Measurements from ENCODE around the gene AP1S1. TPM values are rescaled to one million over a fixed set of nuclear protein-coding genes. Genes with fewer than 3 reads are reported as not detected.

Gene AP1S1
- total RNA-seq, 4 donors from 2014 or later = 5.5 to 24.4 (median 15.6) TPM

DNA sequence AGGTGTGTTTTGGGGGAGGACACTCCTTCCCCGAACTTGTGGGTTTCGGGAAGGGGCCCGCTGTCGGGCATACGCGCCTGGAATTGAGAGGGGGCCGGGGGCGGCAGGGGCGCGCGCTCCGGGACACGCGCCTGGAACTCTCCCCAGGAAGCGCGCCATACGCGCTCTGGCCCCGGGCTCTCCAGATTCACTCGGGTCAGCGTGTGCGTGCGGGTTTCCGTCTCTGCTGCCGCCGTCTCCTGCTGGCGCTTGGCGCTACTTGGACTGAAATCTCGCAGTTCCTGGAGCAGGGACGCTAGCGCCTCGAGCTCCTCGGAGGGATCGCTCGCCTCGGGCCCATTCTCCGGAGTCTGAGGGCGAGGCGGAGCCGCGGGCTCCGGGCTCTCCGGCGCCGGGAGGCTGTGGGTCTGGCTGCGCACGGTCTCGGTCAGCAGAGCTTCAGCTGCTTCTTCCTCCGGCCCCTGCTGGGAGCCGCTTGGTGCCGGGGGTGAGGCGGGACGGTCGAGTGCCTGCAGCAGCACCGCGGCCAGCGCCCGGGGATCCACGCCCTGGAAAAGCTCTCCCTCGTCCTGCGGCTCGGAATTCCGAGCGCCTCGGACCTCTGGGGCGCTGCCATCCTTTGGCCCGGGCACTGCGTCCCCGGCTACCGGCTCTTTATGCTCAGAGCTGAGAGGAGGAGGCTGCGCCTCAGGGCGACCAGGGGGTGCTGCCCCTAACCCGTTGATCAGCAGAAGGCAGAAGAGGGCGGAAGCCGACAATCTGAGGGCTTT is 10.0 kb downstream of the AP1S1 start:
- in situ Hi-C loops (cut with MboI; ENCODE audit: low sequenced_read_pairs in 4 of 4) = no loop called here
- DNase-seq (no peak), ATAC-seq (no peak)
- H3K9me3 ChIP-seq = no peaks in the 10 kb centered on the region
- peaks cover 67 to 79% (median 70%) of the 10 kb centered on the region in 3 donors for H3K27me3 ChIP-seq
- peaks cover 0 to 2% of the 10 kb centered on the region in 2 donors for H3K36me3 ChIP-seq
- H3K27ac ChIP-seq = no peak overlapping the region
- intact Hi-C loops (cut with DNase I; ENCODE audit: low total_unique reads) = no loop called here
- TF ChIP-seq, protein P1, sequence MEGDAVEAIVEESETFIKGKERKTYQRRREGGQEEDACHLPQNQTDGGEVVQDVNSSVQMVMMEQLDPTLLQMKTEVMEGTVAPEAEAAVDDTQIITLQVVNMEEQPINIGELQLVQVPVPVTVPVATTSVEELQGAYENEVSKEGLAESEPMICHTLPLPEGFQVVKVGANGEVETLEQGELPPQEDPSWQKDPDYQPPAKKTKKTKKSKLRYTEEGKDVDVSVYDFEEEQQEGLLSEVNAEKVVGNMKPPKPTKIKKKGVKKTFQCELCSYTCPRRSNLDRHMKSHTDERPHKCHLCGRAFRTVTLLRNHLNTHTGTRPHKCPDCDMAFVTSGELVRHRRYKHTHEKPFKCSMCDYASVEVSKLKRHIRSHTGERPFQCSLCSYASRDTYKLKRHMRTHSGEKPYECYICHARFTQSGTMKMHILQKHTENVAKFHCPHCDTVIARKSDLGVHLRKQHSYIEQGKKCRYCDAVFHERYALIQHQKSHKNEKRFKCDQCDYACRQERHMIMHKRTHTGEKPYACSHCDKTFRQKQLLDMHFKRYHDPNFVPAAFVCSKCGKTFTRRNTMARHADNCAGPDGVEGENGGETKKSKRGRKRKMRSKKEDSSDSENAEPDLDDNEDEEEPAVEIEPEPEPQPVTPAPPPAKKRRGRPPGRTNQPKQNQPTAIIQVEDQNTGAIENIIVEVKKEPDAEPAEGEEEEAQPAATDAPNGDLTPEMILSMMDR (IDR thresholded peaks at IDR 0.05 in 4 of 5, conservative IDR thresholded peaks at IDR 0.05 in 1 of 5) = no peak
- TF ChIP-seq POLR2A (IDR thresholded peaks at IDR 0.05) = no peak
- H3K4me1 ChIP-seq = peaks cover 12 to 18% of the 10 kb centered on the region in 2 donors
- H3K4me3 ChIP-seq = peak overlapping the region in 3 of 4 donors; percentile 34 to 40 (median 34)

DNA sequence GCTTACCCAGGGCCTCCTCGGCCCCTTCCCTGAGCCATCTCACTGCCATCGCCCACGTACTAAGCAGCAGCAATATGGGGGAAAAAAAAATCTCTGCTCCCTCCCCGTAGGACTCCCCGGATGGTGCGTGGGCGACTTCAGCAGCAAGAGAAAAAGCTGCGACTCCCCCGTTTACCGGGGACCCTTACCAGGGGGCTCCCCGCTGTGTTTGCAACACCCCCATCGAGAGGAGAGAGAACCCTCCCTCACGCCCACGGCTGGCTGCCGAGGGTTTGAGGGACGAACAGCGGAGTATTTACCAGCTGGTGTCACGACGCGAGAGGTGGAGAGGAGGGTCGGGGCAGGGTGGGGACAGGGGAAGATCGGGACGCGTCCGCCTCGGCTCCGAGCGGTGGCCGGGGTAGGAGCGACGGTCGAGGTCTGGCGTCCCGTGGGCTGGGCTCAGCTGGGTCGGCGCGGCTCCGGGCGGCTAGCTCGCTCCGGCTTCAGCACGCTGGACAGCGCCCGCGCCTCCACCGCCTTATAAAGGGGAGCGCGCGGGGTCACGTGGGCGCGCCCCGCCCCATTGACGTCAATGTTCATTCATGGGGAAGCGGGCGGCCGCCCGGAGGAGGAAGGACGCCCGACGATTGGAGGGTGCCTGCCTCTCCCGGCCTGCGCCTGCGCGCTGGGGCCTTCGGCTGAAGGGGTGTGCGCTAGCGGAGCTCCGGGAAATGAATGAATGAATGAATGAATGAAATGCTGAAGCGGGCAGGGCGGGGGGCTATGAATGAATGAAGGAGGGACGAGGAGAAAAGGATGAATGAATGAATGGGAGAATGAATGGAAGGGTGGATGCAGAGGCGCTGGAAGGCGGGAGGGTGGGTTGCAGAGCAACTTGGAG is 11.0 kb downstream of the AP1S1 start, which contains the start of gene VGF:
Gene VGF (minus strand): TSS at position 495 of the 883 bp plus-strand sequence. CDS start 726 bp downstream, outside the sequence.
- in situ Hi-C loops (cut with MboI; ENCODE audit: low sequenced_read_pairs in 4 of 4) = no loop called here
- no peaks in the 10 kb centered on the region for H3K36me3 ChIP-seq
- H3K27ac ChIP-seq = no peak within 1 kb of the TSS
- H3K4me3 ChIP-seq = peak within 1 kb of the TSS in 2 of 4 donors; percentile 4 to 36
- DNase-seq (peak; percentile 49 to 76), ATAC-seq (peak; percentile 72 to 77)
- intact Hi-C loops (cut with DNase I; ENCODE audit: low total_unique reads) = loop anchor here (1.0 kb wide), 1 partner anchor 11 kb away; the partner anchor contains the start of gene AP1S1
- peaks cover 18 to 27% of the 10 kb centered on the region in 2 donors for H3K4me1 ChIP-seq
- peaks cover 77 to 90% (median 81%) of the 10 kb centered on the region in 3 donors for H3K27me3 ChIP-seq
- TF ChIP-seq POLR2A (IDR thresholded peaks at IDR 0.05) = no peak
- TF ChIP-seq, protein P1 (IDR thresholded peaks at IDR 0.05 in 4 of 5, conservative IDR thresholded peaks at IDR 0.05 in 1 of 5) = no peak
- no peaks in the 10 kb centered on the region for H3K9me3 ChIP-seq

DNA sequence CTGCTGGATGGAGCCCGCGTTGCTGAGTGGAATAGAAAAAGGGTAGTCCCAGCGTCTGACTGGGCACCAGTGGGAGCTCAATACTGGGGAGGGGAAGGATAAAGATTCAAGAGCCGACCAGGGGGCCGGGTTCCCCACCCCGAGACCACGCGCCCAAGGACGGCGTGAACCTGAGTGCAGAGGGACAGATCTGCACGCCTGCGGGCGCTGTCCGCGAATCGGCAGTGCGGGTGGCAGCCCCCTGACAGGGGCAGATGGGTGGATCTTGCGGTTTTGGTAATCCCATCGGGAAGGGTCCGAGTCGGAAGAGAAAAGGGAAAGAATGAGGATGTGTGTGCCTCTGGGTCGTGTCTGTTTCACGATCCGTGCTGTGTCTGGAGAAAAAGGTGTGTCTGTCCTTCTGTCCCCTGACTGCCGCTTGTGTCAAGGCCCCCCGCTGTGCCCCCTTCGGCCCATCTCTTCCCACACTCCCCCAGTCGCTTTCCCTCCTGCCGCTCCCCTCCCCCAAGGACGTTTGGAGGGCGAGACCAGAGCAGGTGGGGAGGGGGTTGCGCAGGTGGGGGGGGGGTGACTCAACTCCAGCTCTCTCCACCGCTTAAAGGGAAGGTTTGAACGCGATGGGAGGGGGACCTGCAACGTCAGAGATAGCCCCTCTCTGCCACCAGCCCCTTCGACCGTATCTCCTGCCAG is 11.8 kb downstream of the AP1S1 start:
- H3K4me1 ChIP-seq = peaks cover 18 to 27% of the 10 kb centered on the region in 2 donors
- H3K27me3 ChIP-seq = peaks cover 84 to 94% (median 89%) of the 10 kb centered on the region in 3 donors
- H3K27ac ChIP-seq = no peak overlapping the region
- peak overlapping the region in 1 of 4 donors; percentile 4 for H3K4me3 ChIP-seq
- TF ChIP-seq, protein P1 (IDR thresholded peaks at IDR 0.05 in 4 of 5, conservative IDR thresholded peaks at IDR 0.05 in 1 of 5) = no peak
- TF ChIP-seq POLR2A (IDR thresholded peaks at IDR 0.05) = no peak
- in situ Hi-C loops (cut with MboI; ENCODE audit: low sequenced_read_pairs in 4 of 4) = no loop called here
- DNase-seq (no peak), ATAC-seq (no peak)
- no peaks in the 10 kb centered on the region for H3K9me3 ChIP-seq
- intact Hi-C loops (cut with DNase I; ENCODE audit: low total_unique reads) = loop anchor here (1.0 kb wide), 1 partner anchor 12 kb away; the partner anchor contains the start of gene AP1S1
- no peaks in the 10 kb centered on the region for H3K36me3 ChIP-seq

DNA sequence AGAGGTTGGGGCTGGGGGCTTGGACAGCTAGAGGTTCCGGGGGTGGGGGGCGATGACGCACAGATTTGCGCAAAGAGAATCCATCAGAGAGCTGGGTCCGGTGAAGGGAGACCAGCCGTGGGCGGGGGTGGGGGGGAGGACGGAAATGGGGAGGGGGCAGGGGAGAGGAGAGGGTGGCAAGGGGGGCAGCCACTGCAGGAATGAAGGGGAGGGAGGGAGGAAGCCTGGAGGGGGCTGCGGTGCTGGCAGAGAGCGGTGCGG is 12.3 kb downstream of the AP1S1 start:
- peaks cover 85 to 97% (median 93%) of the 10 kb centered on the region in 3 donors for H3K27me3 ChIP-seq
- TF ChIP-seq POLR2A (IDR thresholded peaks at IDR 0.05) = no peak
- TF ChIP-seq, protein P1 (IDR thresholded peaks at IDR 0.05 in 4 of 5, conservative IDR thresholded peaks at IDR 0.05 in 1 of 5) = no peak

More for the DNA sequence above, 12.3 kb downstream of the AP1S1 start:
- Histone ChIP-seq H3K4me3 (no peak overlapping the region), H3K9me3 (no peaks in the 10 kb centered on the region), H3K27ac (no peak overlapping the region), H3K4me1 (peaks cover 18 to 27% of the 10 kb centered on the region in 2 donors), H3K36me3 (no peaks in the 10 kb centered on the region)
- DNase-seq (no peak), ATAC-seq (no peak)
- in situ Hi-C loops (cut with MboI; ENCODE audit: low sequenced_read_pairs in 4 of 4) (no loop called here), intact Hi-C loops (cut with DNase I; ENCODE audit: low total_unique reads) (no loop called here)

Data from gastrocnemius medialis (tissue), 4 donors.